Esophagus squamous epithelium (tissue), 5 donors: ENCODE data around the gene PFDN6. TPM values are rescaled to one million over a fixed set of nuclear protein-coding genes. Genes with fewer than 3 reads are reported as not detected.
A peak's percentile ranks its signal among the peaks of the same experiment; 100 is the strongest.
"Not testable (repeated sequence)": the region's sequence is repeated elsewhere in the genome, so short reads cannot be mapped to it uniquely, and the experiment has no call there.

Experiments
- DNase-seq: peaks from one replicate; lab custom pipeline; 2025; lab: John Stamatoyannopoulos, UW
- H3K27ac ChIP-seq, 4 donors: fragments of 200-600 bp; sonication (generic); one replicate each; pipeline ENCODE4 v1.5.1; 2016 to 2019; ENCODE audit warnings: mild to moderate bottlenecking in 1 of 4
- H3K27me3 ChIP-seq, 4 donors: fragments of 200-600 bp; sonication (generic); 1 replicate in 3 of 4; 2 replicates in 1 of 4; pipeline versions ENCODE4 v1.5.1 to v1.6.0; 2017 to 2021; ENCODE audit warnings: antibody characterized with exemption in 1 of 4
- H3K36me3 ChIP-seq, 3 donors: fragments of 200-600 bp; sonication (generic); one replicate each; pipeline ENCODE4 v1.5.1; 2016 to 2019
- H3K4me1 ChIP-seq, 3 donors: fragments of 200-600 bp; sonication (generic); one replicate each; pipeline ENCODE4 v1.5.1; 2017 to 2019
- H3K4me3 ChIP-seq, 4 donors: fragments of 200-600 bp; sonication (generic); 1 replicate in 3 of 4; 2 replicates in 1 of 4; pipeline ENCODE4 v1.5.1; 2016 to 2019; ENCODE audit warnings: mild to moderate bottlenecking in 2 of 4, moderate library complexity in 1 of 4
- H3K9me3 ChIP-seq, 3 donors: fragments of 200-600 bp; sonication (generic); one replicate each; pipeline ENCODE4 v1.5.1; 2016 to 2019
- CTCF ChIP-seq, 6 experiments: fragments of 450-650 bp in 4 of 6; fragments of 200-600 bp in 2 of 6; sonication (generic) in 2 of 6; IDR thresholded peaks; one replicate each; pipeline ENCODE4 v1.5.1; 2016 to 2019; ENCODE audit warnings: antibody characterized with exemption in 6 of 6, mild to moderate bottlenecking in 4 of 6, moderate library complexity in 4 of 6
- POLR2A ChIP-seq, 4 donors: fragments of 450-650 bp; IDR thresholded peaks; one replicate each; pipeline ENCODE4 v1.6.1; 2017; ENCODE audit warnings: antibody characterized with exemption in 4 of 4, mild to moderate bottlenecking in 4 of 4, moderate library complexity in 3 of 4
- WGBS, 2 donors: methylation state at CpG; one replicate each; pipeline ENCODE4 v1.1.5; 2018; 5-methylcytosine and 5-hydroxymethylcytosine counted together
- intact Hi-C: fragments of 100-400 bp; cut with DNase I; formaldehyde crosslinking; loops from one replicate; pipeline ENCODE4 v1.15.0; 2022
- total RNA-seq, 4 donors: library from RNA; depleted of rRNA; stranded (reverse); fragments of >200 nt; gene quantifications; one replicate each; pipeline ENCODE4 v1.1.0, GENCODE V29; 2016
- donor health status: DM: yes; HTN: yes; CAD: no.

PFDN6 gene
- total RNA-seq, 4 donors from 2014 or later = 28.6 to 71.0 (median 43.5) TPM

- Histone ChIP-seq H3K27ac (peak overlapping the region; percentile 6 to 98 (median 96)), H3K27me3 (no peaks in the 10 kb centered on the region), H3K4me1 (peaks cover 15 to 57% (median 33%) of the 10 kb centered on the region in 3 donors), H3K9me3 (no peaks in the 10 kb centered on the region), H3K36me3 (peaks cover 7 to 87% (median 32%) of the 10 kb centered on the region in 3 donors), H3K4me3 (no peak overlapping the region)
- TF ChIP-seq CTCF (IDR thresholded peaks at IDR 0.05) (no peak), POLR2A (IDR thresholded peaks at IDR 0.05) (no peak)
- DNase-seq = no peak
- WGBS, 2 donors = 57 to 100% methylated on average over 1 to 6 of the region's 13 CpGs
- intact Hi-C loops = no loop called here
These were observed 10.1 kb upstream of the PFDN6 start for GRCh38 chr6:33279257-33279695.

GRCh38 chr6:33279971-33280511 is 9.4 kb upstream of the PFDN6 start:
- peaks cover 15 to 50% (median 25%) of the 10 kb centered on the region in 3 donors for H3K4me1 ChIP-seq
- peak overlapping the region in 3 of 4 donors; percentile 94 to 98 (median 98) for H3K27ac ChIP-seq
- no peaks in the 10 kb centered on the region for H3K27me3 ChIP-seq
- H3K36me3 ChIP-seq = peaks cover 7 to 87% (median 26%) of the 10 kb centered on the region in 3 donors
- no peak overlapping the region for H3K4me3 ChIP-seq
- TF ChIP-seq POLR2A (IDR thresholded peaks at IDR 0.05) (no peak), CTCF (IDR thresholded peaks at IDR 0.05) (peak in 5 of 6 experiments; percentile 23 to 62 (median 34))
- intact Hi-C loops = no loop called here
- H3K9me3 ChIP-seq = no peaks in the 10 kb centered on the region
- WGBS, 2 donors = 65 to 73% methylated on average over 2 to 4 of the region's 5 CpGs
- no peak for DNase-seq

- no peak for DNase-seq
- Histone ChIP-seq H3K27me3 (no peaks in the 10 kb centered on the region), H3K9me3 (no peaks in the 10 kb centered on the region), H3K36me3 (peaks cover 7 to 87% (median 22%) of the 10 kb centered on the region in 3 donors), H3K4me1 (peaks cover 15 to 45% (median 20%) of the 10 kb centered on the region in 3 donors), H3K27ac (peak overlapping the region in 2 of 4 donors; percentile 30 to 46), H3K4me3 (no peak overlapping the region)
- intact Hi-C loops = no loop called here
- no peak for TF ChIP-seq POLR2A (IDR thresholded peaks at IDR 0.05)
- 88% methylated on average over 4 of the region's 6 CpGs; no CpG with 5 or more reads in 1 of the 2 donors for WGBS, 2 donors
These were observed 8.9 kb upstream of the PFDN6 start for GRCh38 chr6:33280539-33280938.

- 80 to 90% methylated on average over 4 of the region's 4 CpGs for WGBS, 2 donors
- DNase-seq, H3K4me3 ChIP-seq, H3K9me3 ChIP-seq, H3K27ac ChIP-seq, intact Hi-C loops, H3K27me3 ChIP-seq: not testable (repeated sequence)
- H3K4me1 ChIP-seq = peaks cover 16 to 29% (median 16%) of the 10 kb centered on the region in 3 donors
- peaks cover 11 to 79% (median 18%) of the 10 kb centered on the region in 3 donors for H3K36me3 ChIP-seq
These were observed 4.2 kb upstream of the PFDN6 start for GRCh38 chr6:33285214-33285613.

GRCh38 chr6:33286946-33287914 is 2.2 kb upstream of the PFDN6 start:
- no peaks in the 10 kb centered on the region for H3K27me3 ChIP-seq
- H3K9me3 ChIP-seq = no peaks in the 10 kb centered on the region
- WGBS, 2 donors = 91 to 92% methylated on average over 18 to 20 of the region's 22 CpGs
- DNase-seq = no peak
- H3K27ac ChIP-seq = no peak overlapping the region
- H3K4me1 ChIP-seq = peaks cover 21 to 41% (median 25%) of the 10 kb centered on the region in 3 donors
- TF ChIP-seq CTCF (IDR thresholded peaks at IDR 0.05) = no peak
- TF ChIP-seq POLR2A (IDR thresholded peaks at IDR 0.05) = no peak
- H3K36me3 ChIP-seq = peaks cover 12 to 76% (median 17%) of the 10 kb centered on the region in 3 donors
- intact Hi-C loops = no loop called here
- no peak overlapping the region for H3K4me3 ChIP-seq
